Sigmoid colon (tissue), 3 donors: Measurements from ENCODE around the gene CCNYL1.

Source experiments
- CTCF ChIP-seq, 4 experiments: fragments of 450-650 bp in 3 of 4; fragments of 200-600 bp in 1 of 4; IDR thresholded peaks; one replicate each; pipeline ENCODE4 v1.5.1; 2016 to 2019; ENCODE audit warnings: antibody characterized with exemption in 4 of 4, mild to moderate bottlenecking in 3 of 4, moderate library complexity in 2 of 4
- POLR2A ChIP-seq, 2 donors: fragments of 450-650 bp; IDR thresholded peaks; one replicate each; pipeline ENCODE4 v1.6.1; 2016; ENCODE audit warnings: antibody characterized with exemption in 2 of 2, mild to moderate bottlenecking in 2 of 2, moderate library complexity in 2 of 2

GRCh38 chr2:207744050-207744449 is 32.6 kb downstream of the CCNYL1 start:
- TF ChIP-seq CTCF (IDR thresholded peaks at IDR 0.05) (no peak), POLR2A (IDR thresholded peaks at IDR 0.05) (no peak)
